HG03139 (cell line): ENCODE results near the gene NACA.
"Not testable (repeated sequence)": the region's sequence is repeated elsewhere in the genome, so short reads cannot be mapped to it uniquely, and the experiment has no call there.

Source experiments
- ATAC-seq: cut with Tn5 transposase; IDR thresholded peaks from one replicate; pipeline ENCODE4 v1.9.1; 2021; ENCODE audit not compliant: unreplicated experiment

The NACA gene

DNA sequence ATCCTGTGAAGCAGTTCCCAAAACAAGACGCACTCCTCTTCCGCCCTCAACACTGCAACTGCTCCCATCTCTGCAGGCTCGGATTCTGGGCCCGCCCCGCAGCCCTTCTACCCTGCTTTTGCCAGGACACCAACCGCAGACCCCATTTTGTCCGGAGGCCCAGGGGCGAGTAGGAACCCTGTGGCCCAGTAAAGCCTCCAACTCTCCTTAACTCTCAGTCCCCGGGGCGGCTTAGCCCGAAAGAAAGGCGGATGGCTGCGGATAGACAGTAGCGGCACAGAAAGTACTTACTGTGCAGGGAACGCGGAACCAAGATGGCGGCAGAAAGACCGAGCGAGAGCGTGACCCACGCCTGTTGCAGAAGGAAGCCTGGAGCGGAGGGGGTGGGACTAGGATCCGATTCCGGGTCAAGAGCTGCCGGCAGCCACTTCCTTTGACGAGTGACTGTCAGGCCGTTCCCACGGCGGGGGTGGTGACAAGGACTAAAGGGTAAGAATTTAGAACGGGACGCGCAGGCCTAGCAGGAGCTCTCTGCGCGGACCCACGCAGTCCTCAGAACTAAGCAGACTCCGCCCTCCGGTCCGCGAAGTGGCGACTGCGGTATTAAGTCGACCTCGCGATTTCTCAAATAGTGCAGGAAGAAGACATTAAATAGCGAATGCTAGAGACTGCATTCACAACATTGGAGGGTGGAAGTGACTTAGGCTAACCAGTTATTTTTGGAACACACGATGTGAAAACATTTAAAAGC is at the start of gene NACA:
Gene NACA (minus strand): TSS at position 328 of the 751 bp plus-strand sequence. CDS start 778 bp downstream, outside the sequence.
- ATAC-seq: peak; percentile 95

DNA sequence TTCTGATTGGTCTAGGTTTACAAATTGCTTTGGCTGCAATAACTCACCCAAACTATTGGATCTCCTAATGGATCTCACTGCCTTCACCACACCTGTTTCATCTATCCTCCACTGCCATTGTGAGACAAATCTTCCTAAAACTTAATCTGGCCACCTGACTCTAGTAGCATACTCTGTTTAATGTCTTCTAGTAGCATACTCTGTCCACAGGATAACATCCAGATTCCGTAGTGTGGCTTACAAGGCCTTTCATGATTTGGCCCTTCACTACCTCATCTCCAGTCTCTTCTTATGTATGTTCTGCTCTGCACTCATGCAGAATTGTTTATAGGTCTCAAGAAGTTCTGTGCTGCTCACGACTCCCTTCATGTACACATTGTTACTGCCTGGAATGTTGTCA is 48.0 kb upstream of the NACA start:
- ATAC-seq: no peak

DNA sequence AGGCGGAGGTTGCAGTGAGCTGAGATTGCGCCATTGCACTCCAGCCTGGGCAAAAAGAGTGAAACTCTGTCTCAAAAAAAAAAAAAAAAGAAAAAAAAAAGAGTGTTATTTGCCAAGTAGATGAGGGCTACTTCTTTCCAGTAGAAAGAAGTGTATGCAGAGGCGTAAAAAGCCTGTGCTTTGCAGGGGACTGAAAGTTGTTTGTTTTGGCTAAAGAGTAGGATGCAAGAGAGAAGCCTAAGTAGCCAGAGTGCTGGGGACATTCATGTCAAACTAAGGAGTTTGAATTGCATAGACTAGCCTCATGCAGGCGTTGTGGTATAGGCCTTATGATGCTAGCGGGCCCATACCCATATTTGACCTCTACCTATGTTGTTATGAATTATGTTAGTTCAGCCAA is 47.5 kb upstream of the NACA start:
- ATAC-seq: no peak

GRCh38 chr12:56769868-56770267 is 44.8 kb upstream of the NACA start:
- no peak for ATAC-seq

- ATAC-seq: no peak
These were observed 43.3 kb upstream of the NACA start for GRCh38 chr12:56768424-56768823.

DNA sequence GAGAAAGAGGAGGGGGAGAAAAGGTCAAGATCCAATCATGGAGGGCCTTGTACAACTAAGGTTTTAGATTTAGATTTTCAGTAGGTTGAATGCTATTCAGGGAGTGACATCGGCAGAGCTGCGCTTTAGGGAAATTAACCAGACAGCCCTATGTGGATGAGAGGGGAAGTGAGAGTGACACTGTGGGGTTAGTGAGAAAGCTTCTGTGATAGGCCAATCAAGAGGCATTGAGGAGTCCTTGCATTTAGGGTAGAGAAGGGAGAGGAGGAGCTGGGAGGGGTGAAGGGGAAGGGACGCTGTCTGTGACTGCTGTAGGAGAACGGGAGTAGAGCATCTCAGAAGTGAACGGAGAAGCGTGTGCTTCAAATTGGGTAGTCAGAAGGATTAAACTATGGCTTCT is 41.4 kb upstream of the NACA start:
- ATAC-seq: peak; percentile 97

DNA sequence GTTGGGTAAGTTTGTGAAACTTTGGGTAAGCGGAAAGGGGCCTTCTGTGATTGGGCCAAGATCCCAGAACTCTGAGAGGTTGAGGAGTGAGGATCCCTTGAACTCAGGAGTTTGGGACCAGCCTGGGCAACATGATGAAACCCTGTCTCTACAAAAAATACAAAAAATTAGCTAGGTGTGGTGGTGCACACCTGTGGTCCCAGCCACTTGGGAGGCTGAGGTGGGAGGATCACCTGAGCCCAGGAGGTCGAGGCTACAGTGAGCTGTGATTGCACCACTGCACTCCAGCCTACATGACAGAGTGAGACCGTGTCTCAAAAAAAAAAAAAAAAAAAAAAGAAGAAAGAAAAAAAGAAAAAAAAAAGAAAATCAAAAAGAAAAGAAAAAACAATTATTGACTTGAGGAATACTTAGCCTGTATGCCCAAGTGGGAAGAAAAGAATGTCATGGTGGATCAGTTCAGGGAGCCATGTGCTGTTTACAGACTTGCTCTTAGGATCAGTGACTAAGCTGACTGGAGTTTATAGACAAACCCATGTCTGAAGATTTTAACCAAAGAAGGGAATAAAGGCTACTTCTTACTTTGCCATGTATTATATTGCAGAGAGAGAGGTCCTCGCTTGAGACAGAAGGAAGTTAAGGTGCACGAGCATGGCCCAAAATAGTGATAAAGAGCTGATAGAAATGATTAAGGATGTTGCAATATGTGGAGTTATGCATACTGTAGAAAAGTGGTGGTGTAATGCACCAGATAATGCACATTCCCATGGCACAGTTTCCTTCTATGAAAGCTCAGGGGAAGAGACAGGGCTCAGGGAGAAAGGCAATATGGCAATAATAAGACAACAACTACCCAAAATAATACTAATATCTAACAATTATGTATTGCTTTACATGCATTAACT is 38.9 kb upstream of the NACA start:
- no peak for ATAC-seq

DNA sequence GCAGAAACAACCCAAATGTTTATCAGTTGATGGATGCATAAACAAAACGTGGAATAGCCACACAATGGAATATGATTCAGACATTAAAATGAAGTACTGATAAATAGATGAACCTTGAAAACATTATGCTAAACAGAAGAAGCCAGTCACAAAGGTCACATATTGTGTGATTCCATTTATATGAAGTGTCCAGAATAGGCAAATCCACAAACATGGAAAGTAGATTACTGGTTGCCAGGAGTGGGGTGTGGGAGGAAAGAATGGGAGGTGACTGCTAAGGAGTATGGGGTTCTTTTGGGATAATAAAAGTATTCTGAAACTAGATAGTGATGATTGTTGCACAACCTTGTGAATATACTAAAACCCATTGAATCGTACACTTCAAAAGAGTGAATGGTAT is 36.7 kb upstream of the NACA start:
- no peak for ATAC-seq

DNA sequence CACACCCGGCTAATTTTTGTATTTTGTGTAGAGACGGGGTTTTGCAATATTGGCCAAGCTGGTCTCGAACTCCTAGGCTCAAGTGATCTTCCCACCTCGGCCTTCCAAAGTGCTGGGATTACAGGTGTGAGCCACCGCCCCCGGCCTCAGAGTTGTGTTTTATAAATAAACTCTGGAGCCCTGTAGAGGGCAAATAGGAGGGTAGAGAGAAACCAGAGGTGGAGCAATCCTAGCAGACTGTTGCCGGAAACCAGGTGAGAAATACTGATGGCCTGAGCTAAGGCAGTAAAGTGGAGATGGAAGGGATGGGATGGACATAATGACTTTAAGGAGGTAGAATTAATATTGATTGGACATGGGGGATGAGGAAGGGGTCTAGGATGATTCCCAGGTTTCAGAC is 35.4 kb upstream of the NACA start:
- ATAC-seq: no peak

- ATAC-seq: no peak
These were observed 34.3 kb upstream of the NACA start for GRCh38 chr12:56759263-56759908.

- ATAC-seq: no peak
These were observed 33.7 kb upstream of the NACA start for GRCh38 chr12:56758728-56759262.

GRCh38 chr12:56757971-56758370 is 32.9 kb upstream of the NACA start:
- not testable (repeated sequence) for ATAC-seq

GRCh38 chr12:56753566-56753965 is 28.5 kb upstream of the NACA start:
- no peak for ATAC-seq

GRCh38 chr12:56751712-56752598 is 26.9 kb upstream of the NACA start, which contains the start of gene PRIM1:
PRIM1 (minus strand) TSS chr12:56752323; CDS start chr12:56752298, 25 bp downstream.
- ATAC-seq: peak; percentile 76

GRCh38 chr12:56750596-56750995 is 25.5 kb upstream of the NACA start:
- ATAC-seq: not testable (repeated sequence)

DNA sequence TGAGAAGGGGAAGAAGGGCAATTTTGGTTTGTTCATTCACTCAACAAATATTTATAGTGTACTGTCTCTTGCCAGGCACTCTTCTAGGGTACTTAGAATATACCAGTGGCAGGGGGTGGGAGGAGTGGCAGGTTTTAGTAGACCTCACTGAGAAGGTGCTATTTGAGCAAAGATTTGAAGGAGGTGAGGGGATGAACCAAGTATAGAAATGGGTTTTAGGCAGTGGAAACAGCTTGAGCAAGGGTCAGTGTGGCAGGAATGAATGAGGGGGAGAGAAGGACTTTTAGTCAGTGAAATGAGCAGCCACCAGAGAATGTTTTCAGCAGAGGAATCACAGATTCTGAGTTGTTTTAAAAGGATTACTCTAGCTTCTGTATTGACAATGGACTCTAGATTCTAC is 24.8 kb upstream of the NACA start:
- ATAC-seq: no peak

- ATAC-seq: no peak
These were observed 24.3 kb upstream of the NACA start for GRCh38 chr12:56749359-56749758.

- no peak for ATAC-seq
These were observed 3.2 kb upstream of the NACA start for GRCh38 chr12:56728139-56728861.

GRCh38 chr12:56726196-56726675 is 1.1 kb upstream of the NACA start:
- not testable (repeated sequence) for ATAC-seq
